ENCODE data around the gene NLRP6.
"Not testable (repeated sequence)": the region's sequence is repeated elsewhere in the genome, so short reads cannot be mapped to it uniquely, and the experiment has no call there.

The NLRP6 gene

DNA sequence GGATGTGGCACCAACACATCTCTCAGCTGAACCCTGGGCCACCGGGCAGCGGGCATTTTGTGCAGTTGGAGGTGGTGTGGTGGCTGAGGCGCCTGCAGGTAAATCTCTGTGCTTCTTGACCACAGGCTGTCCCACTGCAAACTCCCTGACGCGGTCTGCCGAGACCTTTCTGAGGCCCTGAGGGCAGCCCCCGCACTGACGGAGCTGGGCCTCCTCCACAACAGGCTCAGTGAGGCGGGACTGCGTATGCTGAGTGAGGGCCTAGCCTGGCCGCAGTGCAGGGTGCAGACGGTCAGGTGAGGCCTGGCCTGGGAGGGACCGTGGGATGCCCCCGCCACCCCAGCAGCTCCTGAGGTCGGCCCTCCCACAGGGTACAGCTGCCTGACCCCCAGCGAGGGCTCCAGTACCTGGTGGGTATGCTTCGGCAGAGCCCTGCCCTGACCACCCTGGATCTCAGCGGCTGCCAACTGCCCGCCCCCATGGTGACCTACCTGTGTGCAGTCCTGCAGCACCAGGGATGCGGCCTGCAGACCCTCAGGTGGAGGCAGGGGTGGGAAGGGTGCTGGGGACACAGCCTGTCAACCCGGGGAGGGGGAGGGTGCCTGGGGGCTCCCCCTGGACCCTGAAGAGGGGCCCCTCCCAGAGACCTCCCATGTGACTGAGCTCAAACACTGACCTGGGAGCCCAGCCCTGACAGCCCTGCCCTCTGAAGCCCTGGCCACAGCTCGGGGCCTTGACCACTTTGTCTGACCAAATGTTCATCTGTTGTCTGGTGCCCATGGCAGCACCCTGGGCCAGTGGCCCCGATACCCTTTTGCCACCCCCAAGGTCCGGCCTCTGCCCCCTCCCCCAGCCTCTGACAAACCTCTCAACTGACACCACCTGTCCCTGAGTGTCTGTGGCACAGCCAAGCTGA is 6.2 kb downstream of the NLRP6 start:
- H3K27ac ChIP-seq = no peak overlapping the region
- DNase-seq (ENCODE audit: low spot score) = no peak
- ChIA-PET POLR2A (ENCODE audit: low non-redundant PET) (no interaction called here), CTCF (interaction anchor here (0.7 kb wide), 1 partner anchor 34 kb away, joined by 3 read pairs; no protein-coding TSS in a partner anchor)
- TF ChIP-seq, protein P1, sequence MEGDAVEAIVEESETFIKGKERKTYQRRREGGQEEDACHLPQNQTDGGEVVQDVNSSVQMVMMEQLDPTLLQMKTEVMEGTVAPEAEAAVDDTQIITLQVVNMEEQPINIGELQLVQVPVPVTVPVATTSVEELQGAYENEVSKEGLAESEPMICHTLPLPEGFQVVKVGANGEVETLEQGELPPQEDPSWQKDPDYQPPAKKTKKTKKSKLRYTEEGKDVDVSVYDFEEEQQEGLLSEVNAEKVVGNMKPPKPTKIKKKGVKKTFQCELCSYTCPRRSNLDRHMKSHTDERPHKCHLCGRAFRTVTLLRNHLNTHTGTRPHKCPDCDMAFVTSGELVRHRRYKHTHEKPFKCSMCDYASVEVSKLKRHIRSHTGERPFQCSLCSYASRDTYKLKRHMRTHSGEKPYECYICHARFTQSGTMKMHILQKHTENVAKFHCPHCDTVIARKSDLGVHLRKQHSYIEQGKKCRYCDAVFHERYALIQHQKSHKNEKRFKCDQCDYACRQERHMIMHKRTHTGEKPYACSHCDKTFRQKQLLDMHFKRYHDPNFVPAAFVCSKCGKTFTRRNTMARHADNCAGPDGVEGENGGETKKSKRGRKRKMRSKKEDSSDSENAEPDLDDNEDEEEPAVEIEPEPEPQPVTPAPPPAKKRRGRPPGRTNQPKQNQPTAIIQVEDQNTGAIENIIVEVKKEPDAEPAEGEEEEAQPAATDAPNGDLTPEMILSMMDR (conservative IDR thresholded peaks at IDR 0.05; ENCODE audit: low read depth) = no peak

DNA sequence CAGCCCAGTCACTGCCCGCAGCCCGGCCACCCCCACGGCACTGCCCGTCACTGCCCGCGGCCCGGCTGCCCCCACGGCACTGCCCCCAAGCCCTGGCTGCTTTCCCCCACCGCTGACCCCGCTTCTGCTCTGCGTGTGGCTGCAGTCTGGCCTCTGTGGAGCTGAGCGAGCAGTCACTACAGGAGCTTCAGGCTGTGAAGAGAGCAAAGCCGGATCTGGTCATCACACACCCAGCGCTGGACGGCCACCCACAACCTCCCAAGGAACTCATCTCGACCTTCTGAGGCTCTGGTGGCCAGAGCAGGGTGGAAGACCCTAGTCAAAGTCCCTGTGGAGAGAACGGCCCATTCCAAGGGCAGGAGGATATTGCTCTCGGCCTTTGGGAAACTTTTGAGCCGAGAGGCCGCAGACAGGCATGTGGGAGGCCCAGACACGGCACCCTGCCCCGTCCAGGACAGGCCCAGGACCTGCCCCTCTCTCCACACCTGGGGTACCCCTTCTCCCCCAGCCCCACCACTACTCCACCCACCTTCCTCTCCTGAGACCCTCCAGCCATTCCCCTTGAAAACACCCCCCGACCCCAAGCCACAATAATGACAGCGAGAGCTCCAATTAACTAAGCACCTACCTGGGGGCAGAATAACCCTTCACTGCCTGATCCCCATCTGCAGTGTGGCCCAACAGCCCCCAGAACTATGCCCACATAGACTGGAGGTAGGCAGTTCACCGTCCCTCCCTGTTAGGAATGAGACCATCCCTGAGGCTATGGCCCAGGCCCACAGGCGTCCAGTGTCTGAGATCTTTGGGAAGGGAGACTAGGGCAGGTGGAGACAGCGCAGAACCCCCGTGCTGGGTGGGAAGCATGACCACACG is 7.0 kb downstream of the NLRP6 start:
- TF ChIP-seq, protein P1 (conservative IDR thresholded peaks at IDR 0.05; ENCODE audit: low read depth) = no peak
- ChIA-PET CTCF (interaction anchor here (0.7 to 1.0 kb wide), 2 partner anchors 18 to 35 kb away, joined by 3 read pairs; no protein-coding TSS in a partner anchor), POLR2A (ENCODE audit: low non-redundant PET) (no interaction called here)
- no peak for DNase-seq (ENCODE audit: low spot score)
- H3K27ac ChIP-seq = no peak overlapping the region

DNA sequence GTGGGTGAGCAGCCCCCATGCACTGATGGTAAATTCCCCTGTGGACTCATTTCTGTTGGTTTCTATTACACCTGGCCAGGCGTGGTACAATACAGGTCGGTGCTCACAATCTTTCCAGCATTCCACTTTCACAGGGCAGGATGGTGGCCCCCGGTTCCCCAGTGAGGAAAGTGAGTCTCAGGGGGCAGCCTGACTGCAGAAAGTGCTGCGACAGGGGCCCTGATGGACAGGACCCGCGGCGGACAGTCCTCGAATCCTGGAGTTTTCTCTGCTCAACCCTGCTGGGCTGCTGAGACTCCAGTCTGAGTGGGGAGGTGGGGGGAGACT is 7.7 kb downstream of the NLRP6 start:
- ChIA-PET POLR2A (ENCODE audit: low non-redundant PET) (no interaction called here), CTCF (interaction anchor here (1.0 kb wide), 1 partner anchor 18 kb away, joined by 3 read pairs; no protein-coding TSS in a partner anchor)
- TF ChIP-seq, protein P1 (conservative IDR thresholded peaks at IDR 0.05; ENCODE audit: low read depth) = no peak
- no peak overlapping the region for H3K27ac ChIP-seq
- no peak for DNase-seq (ENCODE audit: low spot score)

DNA sequence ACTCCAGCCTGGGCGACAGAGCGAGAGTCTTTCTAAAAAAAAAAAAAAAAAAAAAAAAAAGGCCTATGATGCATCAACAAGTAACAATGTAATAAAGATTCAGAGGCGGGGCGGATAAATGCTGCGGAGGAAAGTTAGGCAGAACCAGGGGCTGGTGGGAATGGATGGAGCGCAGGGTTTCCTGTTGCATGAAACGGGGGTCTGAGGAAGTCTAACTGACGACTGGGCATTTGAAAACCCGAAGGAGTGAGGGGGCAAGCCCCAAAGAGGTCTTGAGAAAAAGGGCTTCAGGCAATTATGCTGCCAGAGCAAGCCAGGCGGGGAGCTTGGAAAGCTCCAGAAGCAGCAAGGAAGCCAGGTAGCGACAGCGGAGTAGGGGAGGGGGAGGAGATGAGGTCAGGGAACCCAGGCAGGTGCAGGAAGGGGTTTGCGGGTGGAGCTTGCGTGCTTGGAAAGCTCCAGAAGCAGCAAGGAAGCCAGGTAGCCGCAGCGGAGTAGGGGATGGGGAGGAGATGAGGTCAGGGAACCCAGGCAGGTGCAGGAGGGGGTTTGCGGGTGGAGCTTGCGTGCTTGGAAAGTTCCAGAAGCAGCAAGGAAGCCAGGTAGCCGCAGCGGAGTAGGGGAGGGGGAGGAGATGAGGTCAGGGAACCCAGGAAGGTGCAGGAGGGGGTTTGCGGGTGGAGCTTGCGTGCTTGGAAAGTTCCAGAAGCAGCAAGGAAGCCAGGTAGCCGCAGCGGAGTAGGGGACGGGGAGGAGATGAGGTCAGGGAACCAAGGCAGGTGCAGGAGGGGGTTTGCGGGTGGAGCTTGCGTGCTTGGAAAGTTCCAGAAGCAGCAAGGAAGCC is 9.0 kb downstream of the NLRP6 start:
- CTCF ChIA-PET = interaction anchor here (0.6 kb wide), 1 partner anchor 9 kb away, joined by 3 read pairs; the partner anchor contains the start of gene NLRP6
- H3K27ac ChIP-seq; DNase-seq (ENCODE audit: low spot score); POLR2A ChIA-PET (ENCODE audit: low non-redundant PET): not testable (repeated sequence)

DNA sequence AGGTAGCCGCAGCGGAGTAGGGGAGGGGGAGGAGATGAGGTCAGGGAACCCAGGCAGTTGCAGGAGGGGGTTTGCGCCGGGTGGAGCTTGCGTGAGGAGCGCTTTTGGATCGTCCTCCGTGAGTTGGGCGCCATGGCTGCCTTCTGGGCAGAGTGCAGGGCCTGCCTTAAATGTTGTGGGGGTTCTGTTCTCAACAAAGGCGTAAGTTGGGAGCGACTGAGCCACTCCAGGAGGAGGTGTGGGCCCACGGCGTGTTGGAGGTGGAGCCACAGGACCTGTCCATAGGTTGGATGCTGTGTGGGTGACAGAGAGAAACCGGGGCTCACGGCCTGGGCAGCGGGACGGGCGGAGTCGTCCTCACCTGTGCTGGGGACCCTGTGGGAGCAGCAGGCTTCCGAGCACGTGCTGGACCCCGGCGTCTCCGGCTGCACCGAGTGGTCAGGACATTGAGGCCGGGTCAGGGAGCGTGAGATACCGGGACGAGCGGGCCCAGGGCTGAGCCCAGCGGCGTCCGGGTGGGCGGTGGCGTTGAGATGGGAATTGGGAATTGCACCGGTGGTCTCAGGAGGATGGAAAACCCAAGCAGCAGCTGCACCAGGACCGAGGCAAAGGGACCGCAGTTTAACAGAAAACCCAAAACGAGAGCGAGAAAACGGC is 9.7 kb downstream of the NLRP6 start:
- POLR2A ChIA-PET (ENCODE audit: low non-redundant PET) = interaction anchor here (0.5 kb wide), 1 partner anchor 36 kb away, joined by 3 read pairs; no protein-coding TSS in a partner anchor
- CTCF ChIA-PET = interaction anchor here (1.5 kb wide), 1 partner anchor 37 kb away, joined by 3 read pairs; no protein-coding TSS in a partner anchor
- H3K27ac ChIP-seq = peak overlapping the region; percentile 59
- TF ChIP-seq, protein P1 (conservative IDR thresholded peaks at IDR 0.05; ENCODE audit: low read depth) = no peak
- no peak for DNase-seq (ENCODE audit: low spot score)
